Keratinocyte (primary cell): ENCODE data around the gene PPOX. TPM values are rescaled to one million over a fixed set of nuclear protein-coding genes. Genes with fewer than 3 reads are reported as not detected.
A peak's percentile ranks its signal among the peaks of the same experiment; 100 is the strongest.

Experiments used
- DNase-seq: peaks from one replicate; pipeline ENCODE4 v3.0.0-alpha.2; 2011; ENCODE audit warnings: low read depth, missing footprints, low spot score
- FAIRE-seq: peaks from 2 replicates; lab custom pipeline; 2011; peaks lifted over from hg19 to GRCh38; lab: Jason Lieb, UNC
- H2AFZ ChIP-seq: 2 replicates; pipeline ENCODE4 v1.6.0; 2012; ENCODE audit warnings: low read length, control low read depth, inconsistent platforms; ENCODE audit not compliant: control insufficient read depth
- H3K27ac ChIP-seq: 2 replicates; pipeline ENCODE4 v1.5.1; 2011; ENCODE audit warnings: low read length; ENCODE audit not compliant: control insufficient read depth, insufficient read depth
- H3K27me3 ChIP-seq: 3 replicates; pipeline ENCODE4 v1.6.0; 2011; ENCODE audit warnings: low read length; ENCODE audit not compliant: control insufficient read depth, insufficient read depth; ENCODE audit errors: extremely low read depth
- H3K36me3 ChIP-seq, 2 experiments: 2 replicates in 1 of 2; 3 replicates in 1 of 2; pipeline ENCODE4 v1.5.1; 2011; ENCODE audit warnings: low read length in 2 of 2, mild to moderate bottlenecking in 1 of 2; ENCODE audit not compliant: control insufficient read depth in 2 of 2, insufficient read depth in 2 of 2; ENCODE audit errors: extremely low read depth in 1 of 2
- H3K4me1 ChIP-seq: 3 replicates; pipeline ENCODE4 v1.5.1; 2011; ENCODE audit warnings: low read length; ENCODE audit not compliant: control insufficient read depth, insufficient read depth; ENCODE audit errors: extremely low read depth
- H3K4me2 ChIP-seq: 3 replicates; pipeline ENCODE4 v1.6.0; 2011; ENCODE audit warnings: low read depth, low read length; ENCODE audit not compliant: control insufficient read depth, insufficient read depth; ENCODE audit errors: extremely low read depth
- H3K4me3 ChIP-seq, 3 experiments: fragments of 200-600 bp in 1 of 3; sonication (generic) in 1 of 3; 2 replicates in 2 of 3; 3 replicates in 1 of 3; pipeline ENCODE4 v1.5.1; 2011 to 2016; ENCODE audit warnings: low read length in 3 of 3, mild to moderate bottlenecking in 3 of 3, control low read depth in 2 of 3, inconsistent platforms in 1 of 3, low read depth in 1 of 3, mixed read lengths in 1 of 3, mixed run types in 1 of 3, moderate library complexity in 1 of 3; ENCODE audit not compliant: control insufficient read depth in 2 of 3, insufficient read depth in 2 of 3; ENCODE audit errors: extremely low read depth in 1 of 3
- H3K79me2 ChIP-seq: 2 replicates; pipeline ENCODE4 v1.6.0; 2012; ENCODE audit warnings: low read length; ENCODE audit not compliant: control insufficient read depth, insufficient read depth
- H3K9ac ChIP-seq: 3 replicates; pipeline ENCODE4 v1.6.0; 2011; ENCODE audit warnings: low read length; ENCODE audit not compliant: control insufficient read depth, insufficient read depth; ENCODE audit errors: extremely low read depth
- H3K9me1 ChIP-seq: 3 replicates; pipeline ENCODE4 v1.6.0; 2011; ENCODE audit warnings: low read length; ENCODE audit not compliant: control insufficient read depth, insufficient read depth; ENCODE audit errors: extremely low read depth
- H3K9me3 ChIP-seq: 2 replicates; pipeline ENCODE4 v1.5.1; 2012; ENCODE audit warnings: low read depth, low read length; ENCODE audit not compliant: control insufficient read depth
- H4K20me1 ChIP-seq: 3 replicates; pipeline ENCODE4 v1.6.0; 2011; ENCODE audit warnings: low read length; ENCODE audit not compliant: control insufficient read depth, insufficient read depth; ENCODE audit errors: extremely low read depth
- CTCF ChIP-seq, 3 experiments: IDR thresholded peaks in 1 of 3; conservative IDR thresholded peaks in 1 of 3; optimal IDR thresholded peaks in 1 of 3; 2 replicates in 2 of 3; 3 replicates in 1 of 3; pipeline versions ENCODE3 to v1.5.1; 2011; ENCODE audit warnings: low read length in 3 of 3, mild to moderate bottlenecking in 3 of 3, moderate library complexity in 2 of 3, control low read depth in 1 of 3, inconsistent platforms in 1 of 3; ENCODE audit not compliant: insufficient read depth in 2 of 3; ENCODE audit errors: extremely low read depth in 1 of 3
- EZH2 ChIP-seq: IDR thresholded peaks from one replicate; pipeline ENCODE4 v1.6.1; 2012; ENCODE audit warnings: inconsistent platforms, mild to moderate bottlenecking, low read length, moderate library complexity
- dilution Hi-C: fragments of 300-500 bp; cut with MboI; formaldehyde crosslinking; loops from one replicate; pipeline ENCODE4 v1.7.0; 2020; ENCODE audit warnings: low sequenced_read_pairs; ENCODE audit not compliant: extremely low pct_ligation_motif_present
- polyA plus RNA-seq, 5 experiments: library from polyadenylated mRNA; depleted of rRNA in 3 of 5; stranded (reverse) in 3 of 5; stranded (forward) in 1 of 5; unstranded in 1 of 5; fragments of >200 nt; gene quantifications; 1 replicate in 1 of 5; 2 replicates in 3 of 5; 3 replicates in 1 of 5; pipeline versions ENCODE4 v1.2.1 to v1.2.3, GENCODE V29; 2011 to 2012; ENCODE audit warnings: missing spikeins in 2 of 5, low read depth in 1 of 5, low replicate concordance in 1 of 5

PPOX gene
- polyA plus RNA-seq, 1 donor (not counting 4 experiments of a cell fraction or from before 2014, with no cell fraction given): 17.1 TPM

GRCh38 chr1:161153682-161154337 is 12.4 kb upstream of the PPOX start, which contains the start of gene UFC1:
Gene UFC1, plus strand, starts transcription at chr1:161153978. Its CDS starts 20 bp downstream, at chr1:161153998.
- no peaks in the 10 kb centered on the region for H3K9me3 ChIP-seq
- peak within 1 kb of the TSS; percentile 99 for H3K9ac ChIP-seq
- dilution Hi-C loops: no loop called here
- H3K27ac ChIP-seq: peak within 1 kb of the TSS; percentile 99
- peak within 1 kb of the TSS; percentile 90 for H3K4me2 ChIP-seq
- no peaks in the 10 kb centered on the region for H4K20me1 ChIP-seq
- peak; percentile 32 for FAIRE-seq
- H3K4me3 ChIP-seq: peak within 1 kb of the TSS; percentile 71 to 98 (median 95)
- peaks cover 7% of the 10 kb centered on the region for H3K79me2 ChIP-seq
- DNase-seq: no peak
- no peak for TF ChIP-seq EZH2
- TF ChIP-seq CTCF (optimal IDR thresholded peaks at IDR 0.05 in 1 of 3, IDR thresholded peaks at IDR 0.05 in 1 of 3, conservative IDR thresholded peaks at IDR 0.05 in 1 of 3; ENCODE audit: extremely low read depth in 1 of 3, insufficient read depth in 2 of 3, low read length in 3 of 3): no peak
- H3K36me3 ChIP-seq: peaks cover 2 to 6% of the 10 kb centered on the region in 2 experiments
- no peaks in the 10 kb centered on the region for H3K27me3 ChIP-seq
- H2AFZ ChIP-seq: peak within 1 kb of the TSS; percentile 97
- H3K9me1 ChIP-seq: no peaks in the 10 kb centered on the region
- peaks cover 19% of the 10 kb centered on the region for H3K4me1 ChIP-seq

DNA sequence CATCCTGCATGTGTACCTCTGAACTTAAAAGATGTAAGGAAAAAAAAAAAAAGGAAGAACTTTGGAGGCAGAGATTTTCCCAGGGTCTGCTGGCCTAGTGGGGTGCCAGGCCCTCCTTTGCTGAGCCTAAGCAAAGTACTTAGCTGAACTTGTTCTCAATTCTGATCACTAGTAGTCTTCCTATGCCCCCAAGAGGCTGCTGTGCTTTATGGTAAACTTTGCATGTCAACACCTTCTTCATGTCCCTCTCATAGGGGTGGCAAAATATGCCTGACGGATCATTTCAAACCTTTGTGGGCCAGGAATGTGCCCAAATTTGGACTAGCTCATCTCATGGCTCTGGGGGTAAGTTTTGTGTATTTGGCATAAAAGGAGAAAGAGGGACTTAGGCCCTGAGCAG is 8.4 kb upstream of the PPOX start:
- no peak overlapping the region for H3K4me3 ChIP-seq
- FAIRE-seq: no peak
- peak overlapping the region; percentile 84 for H3K27ac ChIP-seq
- H3K4me1 ChIP-seq: peaks cover 26% of the 10 kb centered on the region
- no peak overlapping the region for H2AFZ ChIP-seq
- H3K36me3 ChIP-seq: peaks cover 7 to 15% of the 10 kb centered on the region in 2 experiments
- H3K4me2 ChIP-seq: no peak overlapping the region
- no peak overlapping the region for H3K9ac ChIP-seq
- no peaks in the 10 kb centered on the region for H3K9me1 ChIP-seq
- H3K9me3 ChIP-seq: no peaks in the 10 kb centered on the region
- dilution Hi-C loops: no loop called here
- TF ChIP-seq EZH2: no peak
- TF ChIP-seq CTCF (optimal IDR thresholded peaks at IDR 0.05 in 1 of 3, IDR thresholded peaks at IDR 0.05 in 1 of 3, conservative IDR thresholded peaks at IDR 0.05 in 1 of 3; ENCODE audit: extremely low read depth in 1 of 3, insufficient read depth in 2 of 3, low read length in 3 of 3): no peak
- DNase-seq: no peak
- H3K79me2 ChIP-seq: peaks cover 21% of the 10 kb centered on the region
- no peaks in the 10 kb centered on the region for H3K27me3 ChIP-seq
- no peaks in the 10 kb centered on the region for H4K20me1 ChIP-seq
